ENCODE results near the gene IARS2.
"Not testable (repeated sequence)": the region's sequence is repeated elsewhere in the genome, so short reads cannot be mapped to it uniquely, and the experiment has no call there.

Gene IARS2

DNA sequence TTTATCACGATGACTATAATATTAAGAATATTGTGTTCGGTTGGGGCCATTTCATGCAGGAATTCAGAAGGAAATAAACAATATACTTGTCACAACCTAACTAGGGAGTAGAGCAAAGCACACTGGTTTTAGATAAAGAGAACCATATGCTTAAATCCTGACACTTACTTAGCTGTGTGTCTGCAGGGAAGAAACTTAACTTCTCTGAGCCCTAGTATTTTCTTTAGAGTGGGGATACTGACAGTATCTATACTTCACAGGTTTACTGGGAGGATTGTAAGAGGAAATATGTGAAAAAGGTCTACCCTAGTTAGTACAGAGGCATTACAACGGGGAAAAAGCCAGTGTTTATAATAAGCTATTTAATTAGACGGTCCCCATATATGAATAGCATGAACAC is 72.9 kb downstream of the IARS2 start:
- no peak for DNase-seq (ENCODE audit: low spot score)

DNA sequence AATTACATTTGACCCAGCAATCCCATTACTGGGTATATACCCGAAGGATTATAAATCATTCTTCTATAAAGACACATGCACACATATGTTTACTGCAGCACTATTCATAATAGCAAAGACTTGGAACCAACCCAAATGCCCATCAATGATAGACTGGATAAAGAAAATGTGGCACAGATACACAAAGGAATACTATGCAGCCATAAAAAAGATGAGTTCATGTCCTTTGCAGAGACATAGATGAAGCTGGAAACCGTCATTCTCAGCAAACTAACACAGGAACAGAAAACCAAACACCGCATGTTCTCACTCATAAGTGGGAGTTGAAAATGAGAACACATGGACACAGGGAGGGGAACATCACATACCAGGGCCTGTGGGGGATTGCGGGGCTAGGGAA is 76.0 kb downstream of the IARS2 start:
- DNase-seq (ENCODE audit: low spot score), result not testable (repeated sequence)

DNA sequence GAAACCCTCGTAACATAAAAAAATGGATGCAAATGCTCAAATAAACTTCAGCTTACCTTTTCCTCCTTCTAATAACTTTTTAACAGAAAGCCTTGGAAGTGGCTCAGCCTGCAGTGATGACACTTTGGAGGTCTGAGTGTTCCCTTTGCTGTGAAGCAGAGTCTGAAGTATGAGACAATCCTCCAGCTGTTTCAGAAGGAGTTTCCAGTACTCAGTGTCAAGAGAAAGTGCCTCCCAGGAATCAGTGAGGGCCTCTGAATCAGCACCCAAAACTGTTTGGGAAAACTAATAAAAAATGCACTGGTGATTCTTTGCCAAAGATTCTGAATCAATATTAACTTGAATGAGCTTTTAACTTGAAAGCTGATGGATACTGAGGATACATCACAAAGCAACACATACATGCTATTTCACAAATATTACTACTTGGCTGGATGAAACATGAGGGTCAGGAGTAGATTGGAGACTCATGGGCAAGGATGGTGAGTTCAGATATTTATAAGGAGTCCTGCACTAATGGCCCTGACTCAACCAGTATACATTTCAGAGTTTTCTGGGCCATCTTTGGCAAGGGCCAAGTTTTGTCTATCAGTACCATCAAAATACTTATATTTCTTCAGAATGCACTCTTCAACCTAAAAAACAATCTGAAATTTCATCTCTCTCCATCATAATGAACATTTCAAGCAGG is 77.0 kb downstream of the IARS2 start:
- no peak for DNase-seq (ENCODE audit: low spot score)

DNA sequence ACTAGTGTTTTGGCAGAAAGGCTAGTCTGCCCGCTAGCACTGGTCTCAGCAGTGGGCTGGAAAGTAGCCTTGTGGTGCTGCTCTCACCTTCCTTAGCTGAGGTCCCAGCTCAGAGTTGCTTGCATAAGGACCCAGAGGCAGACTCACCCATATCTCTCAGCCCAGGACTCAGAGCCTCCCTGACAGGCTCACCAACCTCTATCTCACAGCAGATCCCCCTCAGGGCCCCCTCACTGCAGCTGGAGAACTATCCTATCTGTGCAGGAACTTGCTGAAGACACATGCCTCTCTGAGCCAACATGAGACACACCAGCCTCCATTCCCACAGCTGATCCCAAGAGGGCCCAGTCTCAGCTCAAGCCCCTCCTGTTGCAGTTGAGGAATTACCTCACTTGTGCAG is 82.6 kb downstream of the IARS2 start:
- no peak for DNase-seq (ENCODE audit: low spot score)

DNA sequence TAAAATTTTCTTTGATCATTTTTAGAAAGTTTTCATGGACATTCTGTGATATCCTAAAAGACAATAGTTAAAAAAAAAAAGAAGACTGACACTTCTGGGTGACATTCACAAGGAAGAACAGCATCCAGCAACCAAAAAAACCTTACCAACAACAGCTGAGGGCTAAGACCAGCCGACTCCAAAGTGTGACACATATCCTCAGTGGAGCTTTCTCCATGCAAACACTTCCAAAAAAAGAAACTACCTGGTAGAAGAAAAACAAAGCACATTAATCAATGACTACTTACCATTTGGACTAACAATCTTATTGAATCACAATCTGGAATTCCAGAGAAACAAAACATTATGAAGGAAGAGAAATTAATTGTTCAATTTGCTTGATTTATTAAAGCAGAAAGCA is 88.2 kb downstream of the IARS2 start:
- no peak for DNase-seq (ENCODE audit: low spot score)

DNA sequence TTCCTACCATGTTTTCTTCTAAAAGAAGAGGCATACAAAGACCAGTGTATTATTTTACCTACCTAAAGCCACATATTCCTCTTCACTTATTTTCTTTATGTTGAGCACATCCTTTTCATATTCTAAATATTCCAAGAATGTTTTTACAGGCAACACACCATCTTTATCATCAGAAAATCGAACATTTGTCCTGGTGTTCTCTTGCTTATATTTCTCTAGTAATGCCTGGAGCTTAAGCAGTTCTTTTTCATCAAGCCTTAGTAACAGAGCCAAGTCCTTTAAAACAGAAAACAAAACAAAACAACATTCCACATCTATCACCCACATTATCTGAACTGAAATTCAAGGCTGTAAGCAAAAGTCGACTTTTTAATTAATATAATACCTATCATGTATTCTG is 88.7 kb downstream of the IARS2 start:
- no peak for DNase-seq (ENCODE audit: low spot score)

DNA sequence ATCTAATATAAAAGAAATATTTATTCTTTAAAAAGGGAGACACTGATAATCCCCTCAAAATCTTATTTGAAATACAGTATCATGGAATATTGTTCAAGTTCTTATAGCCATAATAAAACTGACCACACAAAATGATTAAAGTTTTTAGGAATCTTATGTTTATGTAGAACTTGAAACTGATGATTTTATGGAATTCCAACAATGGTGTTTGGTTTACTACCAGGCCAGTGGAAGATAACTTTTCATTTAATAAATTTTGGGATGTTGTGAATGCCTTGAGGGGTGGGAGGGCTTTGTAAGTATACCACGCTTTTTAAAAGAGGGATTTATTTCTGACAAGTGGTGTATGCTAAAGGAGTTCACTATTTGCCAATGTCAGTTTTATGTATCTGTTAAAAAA is 90.6 kb downstream of the IARS2 start:
- no peak for DNase-seq (ENCODE audit: low spot score)

DNA sequence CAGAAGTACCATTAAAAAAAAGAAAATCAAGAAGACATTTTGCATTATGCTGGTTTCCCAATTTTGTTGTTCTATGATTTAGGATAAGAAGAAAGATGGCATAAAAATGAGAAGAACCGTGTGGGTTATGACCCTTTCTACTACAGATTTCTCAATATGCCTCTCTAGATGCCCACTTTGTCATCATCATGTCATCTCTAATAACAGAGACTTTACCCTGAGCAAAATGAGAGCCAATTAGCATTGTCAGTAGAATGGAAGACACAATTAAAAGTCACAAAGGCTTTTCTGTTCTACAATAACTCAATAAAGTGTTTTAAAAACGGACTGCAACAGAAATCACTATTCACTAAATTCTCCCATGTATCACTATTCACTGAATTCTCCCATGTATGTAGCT is 92.8 kb downstream of the IARS2 start:
- DNase-seq (ENCODE audit: low spot score), result no peak

DNA sequence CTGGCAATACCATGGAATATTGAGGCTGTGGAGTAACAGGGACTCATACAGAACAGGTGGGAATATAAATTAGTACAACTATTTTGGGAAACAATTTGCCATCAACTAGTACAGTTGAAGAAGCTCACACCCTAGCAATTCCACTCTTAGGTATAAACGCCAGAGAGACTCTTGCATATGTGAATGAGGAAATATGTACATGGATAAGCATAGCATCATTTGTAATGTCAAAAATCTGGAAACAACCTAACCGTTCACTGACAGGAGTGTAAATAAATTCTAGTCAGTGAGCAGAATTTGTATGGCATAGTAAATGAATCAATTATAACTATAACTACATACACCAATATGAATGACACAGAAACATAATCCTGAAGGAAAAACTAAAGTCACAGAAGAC is 94.6 kb downstream of the IARS2 start:
- DNase-seq (ENCODE audit: low spot score), result no peak

DNA sequence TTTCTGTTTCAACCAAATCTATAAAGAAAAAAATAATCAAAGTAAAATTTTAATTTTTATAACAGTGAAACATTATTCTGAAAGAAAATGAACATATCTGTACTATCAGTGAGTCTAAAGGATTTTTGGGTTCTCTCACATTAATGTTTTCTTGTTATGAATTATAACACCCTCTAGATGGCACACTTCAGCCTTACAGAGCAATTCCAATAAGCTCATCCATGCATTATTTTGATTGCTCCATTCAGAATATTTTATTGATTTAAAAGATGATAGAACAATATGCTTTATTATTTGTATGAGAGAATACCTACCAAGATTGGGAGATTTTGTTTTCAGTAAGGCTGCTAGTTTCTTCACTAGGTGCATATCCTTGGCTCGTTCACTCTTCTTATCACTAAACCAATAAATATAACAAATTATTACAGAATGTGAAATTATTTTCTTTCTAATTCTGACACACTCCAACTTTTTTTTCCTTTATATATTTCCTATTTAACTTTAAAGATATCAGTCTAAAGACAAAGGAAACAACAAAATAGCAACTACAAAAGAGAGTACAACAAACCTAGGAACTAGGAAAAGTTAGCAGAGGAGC is 95.9 kb downstream of the IARS2 start:
- peak; percentile 28 for DNase-seq (ENCODE audit: low spot score)

DNA sequence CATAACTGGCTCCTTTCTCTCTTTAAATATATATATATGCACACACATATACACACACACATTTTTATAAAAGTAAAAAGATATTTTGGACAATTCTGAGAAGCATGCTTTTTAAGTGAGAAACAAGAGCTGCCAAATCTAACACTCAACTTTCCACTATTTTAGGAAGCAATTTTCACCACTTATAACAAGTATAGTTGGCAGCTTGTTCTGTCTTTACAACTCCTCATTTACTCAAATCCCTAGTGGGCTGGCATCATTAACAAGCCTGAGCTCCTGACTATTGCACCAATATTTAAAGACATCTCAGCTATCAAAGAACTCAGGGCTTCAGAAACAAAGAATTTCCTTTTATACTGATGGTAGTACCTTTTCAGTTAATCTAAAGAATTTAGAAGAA is 101.8 kb downstream of the IARS2 start:
- no peak for DNase-seq (ENCODE audit: low spot score)

Data from hematopoietic multipotent progenitor cell treated with erythropoietin and hydrocortisone succinate and interleukin-3 and kit ligand, for 17 days (in vitro differentiated cells).